Neuron (in vitro differentiated cells): ENCODE results near the gene ZKSCAN7.
A peak's percentile ranks its signal among the peaks of the same experiment; 100 is the strongest.

Experiments
- H2AFZ ChIP-seq: one replicate; pipeline ENCODE4 v1.6.1; 2013; ENCODE audit warnings: low read depth, mild to moderate bottlenecking, inconsistent platforms, low read length, moderate library complexity
- H3K27me3 ChIP-seq: one replicate; pipeline ENCODE4 v1.6.1; 2013; ENCODE audit warnings: low read length; ENCODE audit not compliant: insufficient read depth
- H3K36me3 ChIP-seq: one replicate; pipeline ENCODE4 v1.6.1; 2013; ENCODE audit warnings: low read length; ENCODE audit not compliant: insufficient read depth
- H3K4me1 ChIP-seq: one replicate; pipeline ENCODE4 v1.6.1; 2013; ENCODE audit warnings: low read length; ENCODE audit not compliant: insufficient read depth
- H3K4me3 ChIP-seq: 2 replicates; pipeline ENCODE4 v1.5.1; 2013; ENCODE audit warnings: mild to moderate bottlenecking, low read length, moderate library complexity
- H3K9me3 ChIP-seq: one replicate; pipeline ENCODE4 v1.6.1; 2013; ENCODE audit warnings: low read length

ZKSCAN7 gene

DNA sequence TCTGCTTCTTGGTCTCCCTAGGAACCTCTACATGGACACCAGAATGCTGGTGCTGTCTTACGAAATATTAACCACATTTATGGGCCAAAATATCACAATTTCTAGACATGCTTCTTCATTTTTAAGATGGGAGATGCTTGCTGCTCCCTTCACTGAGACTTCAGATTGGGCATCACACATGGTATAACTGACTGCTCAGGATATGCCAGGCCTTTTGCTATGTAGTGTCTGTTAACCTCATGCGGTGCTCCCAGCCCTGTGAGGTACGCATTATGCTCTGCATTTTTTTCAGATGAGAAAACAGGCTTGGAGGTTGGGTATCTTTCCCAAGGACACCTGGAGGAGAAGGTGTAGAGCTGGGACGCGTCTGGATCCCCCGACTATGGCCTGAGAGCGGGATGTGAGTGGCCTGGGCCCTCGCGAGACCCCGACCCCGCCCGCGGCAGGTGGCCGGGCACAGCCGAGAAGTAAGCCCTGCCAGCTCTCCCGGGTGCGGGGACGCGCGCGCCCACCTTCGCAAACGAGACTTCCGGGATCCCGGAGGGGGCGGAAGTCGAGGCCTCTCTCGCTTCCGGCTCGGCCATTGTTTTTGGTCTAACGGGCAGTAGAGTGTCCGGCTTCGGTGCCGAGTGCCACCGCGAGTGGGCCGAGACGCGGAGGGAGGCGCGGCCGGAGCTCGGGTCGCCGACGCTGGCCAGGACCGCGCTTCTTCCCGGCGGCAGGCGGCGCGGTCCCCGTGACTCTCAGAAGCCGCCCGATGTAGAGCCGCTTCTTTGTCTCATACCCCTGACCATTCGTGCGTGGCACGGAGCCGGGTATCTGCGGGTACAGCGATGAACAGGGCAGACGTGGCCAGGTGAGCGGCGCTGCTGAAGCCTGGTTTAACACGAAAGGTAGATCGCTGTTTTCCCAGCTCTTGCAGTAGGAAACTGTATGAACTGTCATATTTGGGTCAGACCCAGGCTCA lies at the start of gene ZKSCAN7:
Gene ZKSCAN7, plus strand, starts transcription at position 568 of the 967 bp plus-strand sequence. CDS start 1,855 bp downstream, outside the sequence.
- Histone ChIP-seq H3K27me3 (peaks cover 12% of the 10 kb centered on the region), H3K36me3 (peaks cover 28% of the 10 kb centered on the region), H3K9me3 (peaks cover 21% of the 10 kb centered on the region), H2AFZ (peak within 1 kb of the TSS; percentile 95), H3K4me1 (peaks cover 7% of the 10 kb centered on the region), H3K4me3 (peak within 1 kb of the TSS; percentile 97)

DNA sequence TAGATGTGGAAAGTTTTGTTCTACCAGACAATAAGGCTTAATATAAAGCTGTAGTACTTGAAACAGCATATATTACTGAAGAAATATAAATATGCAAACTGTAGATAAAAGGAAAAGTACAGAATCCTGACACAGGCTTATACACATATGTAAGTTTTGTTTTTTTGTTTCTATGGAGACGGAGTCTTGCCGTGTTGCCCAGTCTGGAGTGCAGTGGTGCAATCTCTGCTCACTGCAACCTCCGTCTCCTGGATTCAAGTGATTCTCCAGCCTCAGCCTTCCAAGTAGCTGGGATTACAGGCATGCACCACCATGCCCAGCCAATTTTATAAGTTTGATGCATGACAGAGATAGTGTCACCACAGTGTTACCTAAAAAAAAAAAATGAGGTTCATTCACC lies 48.4 kb upstream of the ZKSCAN7 start:
- no peaks in the 10 kb centered on the region for H3K27me3 ChIP-seq
- H3K4me1 ChIP-seq = peaks cover 8% of the 10 kb centered on the region
- H3K36me3 ChIP-seq = peaks cover 8% of the 10 kb centered on the region
- H3K4me3 ChIP-seq = no peak overlapping the region
- H2AFZ ChIP-seq = no peak overlapping the region
- peaks cover 20% of the 10 kb centered on the region for H3K9me3 ChIP-seq

DNA sequence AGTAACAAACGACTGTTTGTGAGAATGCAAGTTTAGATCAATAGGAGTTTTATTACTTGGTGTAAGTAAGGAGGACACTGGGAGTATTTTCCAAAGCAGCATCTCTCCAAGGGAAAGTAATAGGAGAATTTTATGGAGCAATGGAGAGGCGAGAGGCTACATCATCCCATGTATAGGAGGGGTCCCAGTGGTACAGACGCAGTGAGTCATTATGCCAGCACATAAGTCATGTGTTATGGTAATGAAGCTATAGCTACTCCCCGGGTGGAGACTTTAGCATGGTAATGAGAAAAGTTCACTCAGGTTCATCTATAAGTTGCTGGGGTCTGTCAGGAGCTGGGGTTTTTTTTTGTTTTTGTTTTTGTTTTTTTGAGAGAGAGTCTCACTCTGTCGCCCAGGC lies 48.0 kb upstream of the ZKSCAN7 start:
- peaks cover 8% of the 10 kb centered on the region for H3K4me1 ChIP-seq
- H3K9me3 ChIP-seq = peaks cover 16% of the 10 kb centered on the region
- no peak overlapping the region for H2AFZ ChIP-seq
- peaks cover 4% of the 10 kb centered on the region for H3K36me3 ChIP-seq
- H3K4me3 ChIP-seq = no peak overlapping the region
- H3K27me3 ChIP-seq = no peaks in the 10 kb centered on the region

DNA sequence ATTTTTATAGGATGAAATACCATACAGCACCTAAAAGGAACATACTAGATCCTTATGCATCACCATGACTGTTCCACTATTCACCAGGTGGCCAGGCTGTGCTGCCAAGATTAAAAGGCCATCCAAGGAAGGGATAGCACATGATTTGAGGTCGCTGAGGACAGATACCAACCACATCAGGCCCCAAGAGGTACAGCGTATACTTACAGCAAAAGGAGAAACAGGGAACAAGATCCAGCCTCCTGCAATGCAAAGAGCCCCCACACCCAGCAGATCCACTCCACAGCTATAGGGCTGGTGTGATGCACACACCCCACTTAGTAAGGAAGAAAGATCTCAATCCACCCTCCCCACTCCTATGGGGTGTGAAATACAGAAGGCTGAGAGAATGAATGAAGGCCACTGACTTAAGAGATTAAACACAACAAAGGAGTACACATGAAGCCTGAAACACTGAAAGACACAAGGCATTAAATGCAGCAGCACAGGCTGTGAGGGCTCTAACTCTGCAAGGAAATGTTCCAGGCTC lies 45.5 kb upstream of the ZKSCAN7 start:
- Histone ChIP-seq H3K9me3 (peaks cover 6% of the 10 kb centered on the region), H3K36me3 (no peaks in the 10 kb centered on the region), H3K27me3 (no peaks in the 10 kb centered on the region)

DNA sequence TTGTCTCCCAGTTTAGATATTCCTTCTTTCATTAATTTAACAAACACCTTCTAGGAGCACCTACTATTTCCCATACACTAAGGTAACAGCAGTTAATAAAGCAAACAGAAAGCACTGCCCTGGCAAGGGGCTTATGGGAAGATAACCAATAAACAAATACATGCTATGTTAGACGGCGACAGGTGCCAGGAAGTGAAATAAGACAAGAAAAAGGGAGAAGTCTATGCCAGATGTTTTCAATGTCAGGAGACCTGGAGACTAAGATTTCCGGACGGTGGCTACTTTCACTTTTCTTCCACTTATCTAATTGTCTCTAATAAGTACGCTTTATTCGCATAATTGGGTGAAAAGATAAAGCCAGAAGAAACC lies 45.0 kb upstream of the ZKSCAN7 start:
- Histone ChIP-seq H2AFZ (peak overlapping the region; percentile 91), H3K27me3 (no peaks in the 10 kb centered on the region), H3K9me3 (peaks cover 6% of the 10 kb centered on the region), H3K4me3 (peak overlapping the region; percentile 68), H3K4me1 (peaks cover 11% of the 10 kb centered on the region), H3K36me3 (no peaks in the 10 kb centered on the region)

More for the DNA sequence above, 45.5 kb upstream of the ZKSCAN7 start:
- Histone ChIP-seq H2AFZ (peak overlapping the region; percentile 91), H3K4me3 (peak overlapping the region; percentile 68), H3K4me1 (peaks cover 11% of the 10 kb centered on the region)

DNA sequence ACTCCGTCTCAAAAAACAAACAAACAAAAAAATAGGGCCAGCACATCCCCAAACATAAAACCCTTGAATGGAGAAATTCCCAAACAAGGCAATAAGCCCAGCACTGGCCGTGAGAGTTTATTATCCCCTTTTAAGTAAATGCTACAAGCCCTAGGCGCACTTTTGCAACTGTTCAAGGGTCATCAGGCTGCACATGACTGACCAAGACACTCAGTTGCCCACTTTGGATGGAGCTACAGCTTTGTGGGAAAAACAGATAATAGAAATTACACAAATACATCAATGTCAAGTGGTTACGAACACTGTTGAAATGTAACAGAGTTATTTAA lies 43.8 kb upstream of the ZKSCAN7 start:
- Histone ChIP-seq H3K27me3 (no peaks in the 10 kb centered on the region), H3K4me1 (peaks cover 11% of the 10 kb centered on the region), H3K36me3 (no peaks in the 10 kb centered on the region), H3K4me3 (peak overlapping the region; percentile 68), H3K9me3 (peaks cover 3% of the 10 kb centered on the region), H2AFZ (peak overlapping the region; percentile 91)

DNA sequence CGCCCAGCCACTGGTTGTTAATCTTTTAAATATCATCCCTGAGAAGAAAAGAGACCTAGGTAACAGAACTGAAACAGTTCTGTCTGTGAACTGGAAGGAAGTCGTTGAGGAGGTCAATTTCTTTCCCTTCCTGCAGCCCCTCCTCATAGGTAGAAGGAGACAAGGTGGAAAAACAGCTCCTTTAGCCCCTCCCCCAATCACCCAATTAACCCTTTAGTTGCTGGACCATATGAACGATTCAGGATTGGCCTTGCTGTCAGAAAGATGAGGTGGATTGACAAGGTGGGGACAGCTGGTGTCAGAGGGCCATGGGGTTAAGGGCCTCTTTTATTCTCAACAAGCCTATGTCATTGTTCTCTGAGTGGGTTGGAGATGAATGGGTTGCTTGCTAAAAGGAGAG lies 41.5 kb upstream of the ZKSCAN7 start:
- no peak overlapping the region for H3K4me3 ChIP-seq
- no peaks in the 10 kb centered on the region for H3K27me3 ChIP-seq
- no peak overlapping the region for H2AFZ ChIP-seq
- no peaks in the 10 kb centered on the region for H3K9me3 ChIP-seq
- peaks cover 11% of the 10 kb centered on the region for H3K4me1 ChIP-seq
- H3K36me3 ChIP-seq = no peaks in the 10 kb centered on the region

DNA sequence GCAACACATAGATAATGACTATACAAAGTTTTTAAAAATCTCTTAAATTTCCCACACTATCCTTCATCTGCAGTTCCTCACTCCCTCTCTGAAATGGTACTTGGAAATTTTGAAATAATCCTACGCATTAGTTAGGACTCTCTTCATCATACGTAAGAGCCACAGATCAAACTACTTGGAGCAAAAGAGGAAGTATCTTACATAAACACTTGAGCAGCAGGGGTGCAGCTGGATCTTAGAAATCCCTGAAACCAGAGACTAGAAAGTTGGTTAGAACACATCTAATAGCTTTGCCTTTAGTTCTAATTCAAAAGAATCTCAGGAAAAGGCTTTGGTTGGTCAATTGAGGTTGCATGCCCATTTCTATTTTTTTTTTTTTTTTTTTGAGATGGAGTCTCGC lies 38.8 kb upstream of the ZKSCAN7 start:
- H3K4me3 ChIP-seq = no peak overlapping the region
- no peaks in the 10 kb centered on the region for H3K36me3 ChIP-seq
- no peaks in the 10 kb centered on the region for H3K27me3 ChIP-seq
- peaks cover 7% of the 10 kb centered on the region for H3K4me1 ChIP-seq
- H2AFZ ChIP-seq = no peak overlapping the region
- no peaks in the 10 kb centered on the region for H3K9me3 ChIP-seq

DNA sequence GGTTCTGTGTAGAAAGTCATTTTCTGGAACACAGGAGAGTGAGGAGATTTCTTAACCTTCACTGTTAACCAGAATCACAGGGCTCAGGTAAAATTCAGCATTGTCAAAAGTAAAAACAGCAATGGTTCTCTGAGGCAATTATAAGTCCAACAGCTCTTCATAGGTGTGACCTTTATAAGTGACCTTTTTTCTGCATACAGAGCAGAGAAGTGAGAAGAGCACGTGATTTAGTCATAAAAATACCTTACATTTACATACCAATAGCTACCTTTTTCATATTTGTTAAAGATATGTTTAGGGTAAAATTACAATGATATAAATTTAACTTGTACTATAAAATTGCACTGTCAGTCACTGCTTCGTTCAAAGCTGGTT lies 36.2 kb upstream of the ZKSCAN7 start:
- Histone ChIP-seq H3K4me1 (peaks cover under 1% of the 10 kb centered on the region), H3K36me3 (no peaks in the 10 kb centered on the region), H2AFZ (no peak overlapping the region), H3K27me3 (no peaks in the 10 kb centered on the region), H3K4me3 (no peak overlapping the region), H3K9me3 (no peaks in the 10 kb centered on the region)

DNA sequence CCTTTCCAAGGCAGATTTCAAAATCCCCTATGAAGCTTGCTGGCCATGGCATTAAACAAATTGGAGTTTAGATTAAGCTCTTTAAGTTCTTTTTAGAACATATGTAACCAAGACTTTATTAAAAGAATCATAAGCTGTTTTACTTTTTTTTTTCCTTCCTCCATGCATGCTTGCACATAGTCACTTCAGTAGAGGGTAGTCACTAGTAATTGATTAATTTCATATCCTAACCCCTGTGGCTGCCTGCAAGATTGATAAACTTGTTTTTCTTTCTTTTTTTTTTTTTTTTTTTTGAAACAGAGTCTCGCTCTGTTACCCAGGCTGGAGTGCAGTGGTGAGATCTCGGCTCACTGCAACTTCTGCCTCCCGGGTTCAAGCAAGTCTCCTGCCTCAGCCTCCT lies 33.3 kb upstream of the ZKSCAN7 start:
- H3K9me3 ChIP-seq = no peaks in the 10 kb centered on the region
- H3K36me3 ChIP-seq = no peaks in the 10 kb centered on the region
- H3K4me3 ChIP-seq = no peak overlapping the region
- H3K4me1 ChIP-seq = no peaks in the 10 kb centered on the region
- peaks cover 2% of the 10 kb centered on the region for H3K27me3 ChIP-seq
- no peak overlapping the region for H2AFZ ChIP-seq

DNA sequence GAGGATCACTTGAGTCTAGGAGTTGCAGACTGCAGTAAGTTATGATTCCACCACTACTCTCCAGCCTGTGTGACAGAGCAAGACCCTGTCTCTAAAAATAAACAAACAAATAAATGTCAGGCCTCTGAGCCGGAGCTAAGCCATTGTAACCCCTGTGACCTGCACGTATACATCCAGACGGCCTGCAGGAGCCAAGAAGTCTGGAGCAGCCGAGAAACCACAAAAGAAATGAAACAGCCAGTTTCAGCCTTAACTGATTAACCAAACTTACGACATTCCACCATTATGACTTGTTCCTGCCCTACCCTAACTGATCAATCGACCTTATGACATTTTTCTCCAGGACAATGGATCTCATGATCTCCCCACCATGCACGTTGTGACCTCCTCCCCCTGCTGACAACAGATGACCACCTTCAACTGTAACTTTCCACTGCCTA lies 32.5 kb upstream of the ZKSCAN7 start:
- Histone ChIP-seq H3K36me3 (no peaks in the 10 kb centered on the region), H3K4me3 (no peak overlapping the region), H3K9me3 (no peaks in the 10 kb centered on the region), H3K27me3 (peaks cover 2% of the 10 kb centered on the region), H3K4me1 (no peaks in the 10 kb centered on the region), H2AFZ (no peak overlapping the region)

DNA sequence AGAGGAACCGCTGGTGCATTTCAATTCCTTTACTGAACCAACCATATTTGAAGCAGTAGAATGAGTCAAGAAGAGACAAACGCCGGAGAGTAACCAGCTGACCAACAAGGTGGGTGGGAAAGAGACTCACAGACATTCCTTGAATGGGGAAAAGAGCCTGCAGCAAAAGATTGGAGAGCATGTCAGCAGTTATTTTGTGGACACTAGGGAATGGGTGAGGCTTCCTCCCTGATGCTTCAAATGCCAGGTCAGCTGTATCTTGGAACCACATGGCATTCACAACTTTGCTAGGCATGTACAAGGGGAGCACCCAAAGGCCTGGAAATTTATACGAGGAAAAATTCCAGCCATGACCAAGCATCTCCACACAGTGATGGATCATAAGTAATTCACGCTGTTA lies 29.9 kb upstream of the ZKSCAN7 start:
- Histone ChIP-seq H3K27me3 (peaks cover 5% of the 10 kb centered on the region), H2AFZ (no peak overlapping the region), H3K9me3 (no peaks in the 10 kb centered on the region), H3K4me1 (no peaks in the 10 kb centered on the region), H3K36me3 (no peaks in the 10 kb centered on the region), H3K4me3 (no peak overlapping the region)

DNA sequence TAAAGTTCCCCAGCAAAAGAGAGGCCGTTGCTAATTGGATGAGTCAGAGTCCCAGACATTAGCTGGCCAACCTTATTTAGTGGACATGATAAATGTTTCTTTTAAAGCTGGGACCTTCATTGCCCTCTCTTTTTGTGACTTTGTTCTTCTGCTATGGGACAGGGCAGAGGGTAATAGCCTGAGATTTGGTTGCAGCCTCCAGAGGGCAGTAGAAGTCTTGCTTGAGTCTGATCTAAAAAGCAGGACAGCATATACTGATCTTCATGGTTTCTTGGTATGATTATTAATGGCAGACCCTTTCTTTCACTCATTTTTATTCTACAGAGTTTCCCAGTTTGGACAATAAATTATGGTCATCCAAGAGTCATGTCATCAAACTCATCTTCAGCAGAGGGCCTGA lies 25.1 kb upstream of the ZKSCAN7 start:
- Histone ChIP-seq H3K27me3 (peaks cover 3% of the 10 kb centered on the region), H3K4me1 (no peaks in the 10 kb centered on the region), H3K36me3 (no peaks in the 10 kb centered on the region), H2AFZ (no peak overlapping the region), H3K9me3 (no peaks in the 10 kb centered on the region), H3K4me3 (no peak overlapping the region)
